ENCODE results near the gene SLC35E4. TPM values are rescaled to one million over a fixed set of nuclear protein-coding genes. Genes with fewer than 3 reads are reported as not detected.
"Not testable (repeated sequence)": the region's sequence is repeated elsewhere in the genome, so short reads cannot be mapped to it uniquely, and the experiment has no call there.

SLC35E4 gene
- total RNA-seq, 1 donor from 2014 or later: 22.8 TPM

DNA sequence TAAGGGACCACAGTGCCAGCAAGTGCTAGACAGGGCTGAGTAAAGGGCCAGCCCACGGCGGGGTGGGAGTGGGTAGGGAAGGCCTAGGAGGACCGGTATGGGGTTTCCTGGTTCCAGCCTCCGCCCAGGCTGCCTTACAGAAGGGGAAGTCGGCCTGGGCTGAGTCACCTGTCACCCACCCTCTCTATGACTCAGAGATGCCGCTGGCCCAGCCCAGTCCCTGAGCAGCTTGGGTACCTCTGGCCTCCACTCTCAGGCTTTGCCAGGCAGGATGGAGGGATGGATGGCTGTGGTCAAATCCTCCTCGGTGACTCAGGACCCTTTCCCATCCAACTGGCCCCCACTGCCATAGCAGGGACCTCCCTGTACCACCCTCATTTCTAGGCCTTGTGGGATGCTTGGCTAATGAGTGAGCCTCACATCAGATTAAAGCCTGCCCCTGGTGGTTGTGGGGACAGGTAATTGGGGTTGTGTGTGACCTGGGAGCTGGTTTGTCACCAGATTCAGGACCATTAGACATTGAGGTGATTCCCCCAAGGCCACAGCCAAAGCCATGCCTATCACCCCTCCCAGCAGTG lies 13.9 kb downstream of the SLC35E4 start:
- peak; percentile 81 to 91 for DNase-seq (ENCODE audit: low read depth in 2 of 2)

DNA sequence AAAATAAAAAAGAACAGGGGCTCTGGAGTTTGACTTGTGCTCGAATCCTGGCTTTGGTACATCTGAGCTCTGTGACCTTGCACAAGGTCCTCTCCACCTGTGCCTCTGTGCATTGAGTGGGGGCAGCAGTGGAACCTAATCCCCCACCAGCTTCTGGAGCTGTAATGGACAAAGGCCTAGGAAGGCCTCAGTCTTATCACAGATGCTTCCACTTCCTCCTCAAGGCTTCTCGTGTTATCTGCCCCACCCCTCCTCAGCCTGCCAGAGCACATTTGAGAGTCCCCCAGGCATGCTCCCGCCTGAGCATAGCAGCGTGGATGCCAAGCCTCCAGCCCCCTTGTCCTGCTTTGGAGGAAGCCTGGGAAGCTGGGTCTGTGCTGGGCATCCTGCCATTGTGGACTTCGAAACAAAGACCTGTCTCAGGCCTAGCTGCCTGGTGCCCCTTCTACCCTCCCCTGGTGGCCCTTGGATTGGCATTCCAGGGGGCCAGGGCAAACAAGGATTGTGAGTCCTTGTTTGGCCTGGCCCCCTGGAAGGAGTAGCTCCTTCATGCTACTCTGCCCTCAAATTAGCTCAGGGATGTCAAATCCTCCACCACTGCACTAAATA lies 15.0 kb downstream of the SLC35E4 start:
- peak; percentile 19 to 26 for DNase-seq (ENCODE audit: low read depth in 2 of 2)

DNA sequence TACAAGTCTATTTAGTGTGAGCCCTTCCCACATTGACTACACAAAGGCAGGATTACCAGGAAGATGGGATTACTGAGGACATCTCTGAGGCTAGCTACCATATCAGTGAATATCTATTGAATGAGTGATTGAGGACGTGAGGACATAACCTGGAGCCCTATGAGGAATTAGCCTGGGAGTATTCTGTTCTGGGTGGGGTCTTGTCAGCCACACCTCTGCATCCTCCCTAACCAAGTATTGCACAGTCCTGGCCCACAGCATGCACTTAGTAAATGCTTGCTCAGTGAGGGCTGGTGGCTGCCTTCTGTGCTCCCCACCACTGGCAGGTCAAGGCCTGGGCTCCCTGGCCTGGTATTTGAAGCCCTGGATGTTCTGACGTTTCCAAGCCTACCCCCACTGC lies 17.3 kb downstream of the SLC35E4 start:
- no peak for DNase-seq (ENCODE audit: low read depth in 2 of 2)

DNA sequence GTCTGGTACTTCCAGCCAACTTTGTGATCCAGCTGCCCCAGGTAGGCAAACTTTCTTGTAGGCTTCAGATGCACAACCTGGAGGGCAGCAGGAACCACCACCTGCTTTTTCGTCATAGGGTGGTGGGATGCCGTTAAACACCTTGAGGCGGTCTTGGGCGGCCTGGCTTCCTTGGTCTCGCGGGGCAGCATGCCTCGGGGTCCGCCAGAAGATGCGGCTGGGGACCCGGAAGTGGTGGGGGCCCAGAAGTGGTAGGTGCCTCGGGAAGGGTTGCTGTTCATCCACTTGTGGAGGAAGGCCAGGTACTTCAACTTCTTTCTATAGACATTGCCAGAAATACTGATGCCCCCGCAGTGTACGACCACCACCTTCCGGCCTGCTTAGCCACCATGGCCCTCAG lies 18.8 kb downstream of the SLC35E4 start:
- DNase-seq (ENCODE audit: low read depth in 2 of 2): no peak

DNA sequence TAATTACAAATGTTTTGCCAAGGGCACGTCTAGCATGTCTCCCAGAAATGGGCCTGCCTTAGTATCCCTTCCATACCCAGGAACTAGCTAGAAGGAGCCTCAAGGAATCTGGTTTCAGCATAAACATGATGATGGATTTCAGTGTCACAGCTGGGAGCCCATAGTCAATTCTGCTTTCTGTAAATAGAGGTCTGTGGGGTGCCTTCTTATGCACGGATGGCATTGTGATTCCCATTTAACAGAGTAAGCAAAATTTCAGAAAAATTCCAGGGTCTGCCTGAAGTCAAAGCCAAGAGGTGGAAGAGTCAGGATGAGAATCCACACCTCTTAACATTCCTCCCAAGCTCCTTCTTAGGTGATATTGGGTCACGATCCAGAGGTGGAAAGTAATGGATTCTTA lies 20.0 kb downstream of the SLC35E4 start:
- no peak for DNase-seq (ENCODE audit: low read depth in 2 of 2)

DNA sequence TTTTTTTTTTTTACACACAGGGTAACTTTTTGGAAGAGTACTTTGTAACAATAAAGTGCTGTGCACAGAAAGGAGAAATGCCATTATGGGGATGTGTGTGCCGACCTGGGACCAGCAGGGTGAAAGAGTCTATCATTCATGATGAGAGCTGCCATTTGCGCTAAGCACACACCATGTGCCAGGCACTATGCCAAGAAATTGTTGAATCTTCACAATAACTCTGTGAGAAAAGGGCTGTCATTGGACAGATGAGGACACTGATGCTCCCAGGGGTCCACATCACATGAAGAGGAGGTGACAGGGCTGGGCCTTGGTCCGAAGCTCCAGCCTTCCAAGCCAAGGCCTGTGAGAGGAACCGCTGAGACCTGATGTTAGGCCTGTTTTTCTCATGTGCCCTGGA lies 26.5 kb downstream of the SLC35E4 start:
- peak in 1 of 2 donors; percentile 31 for DNase-seq (ENCODE audit: low read depth in 2 of 2)

DNA sequence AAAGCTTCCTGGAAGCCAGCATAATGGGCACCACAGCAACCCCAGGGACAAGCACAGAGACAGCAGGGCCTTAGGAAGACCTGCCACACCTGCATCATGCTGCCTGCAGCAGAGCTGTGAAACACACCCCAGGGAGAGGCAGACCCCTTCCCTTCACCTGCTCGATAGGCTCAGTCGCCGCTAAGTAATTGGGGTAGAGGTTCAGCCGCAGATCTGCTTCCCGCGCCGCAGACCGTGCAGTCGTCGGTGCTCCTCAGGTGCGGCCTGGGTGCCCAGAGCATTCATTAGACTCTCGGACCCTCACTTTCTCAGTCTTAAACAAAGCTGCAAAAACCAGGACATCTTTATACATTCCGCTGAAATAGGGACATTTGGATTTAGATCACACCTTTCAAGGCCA lies 29.2 kb downstream of the SLC35E4 start:
- DNase-seq (ENCODE audit: low read depth in 2 of 2): no peak

DNA sequence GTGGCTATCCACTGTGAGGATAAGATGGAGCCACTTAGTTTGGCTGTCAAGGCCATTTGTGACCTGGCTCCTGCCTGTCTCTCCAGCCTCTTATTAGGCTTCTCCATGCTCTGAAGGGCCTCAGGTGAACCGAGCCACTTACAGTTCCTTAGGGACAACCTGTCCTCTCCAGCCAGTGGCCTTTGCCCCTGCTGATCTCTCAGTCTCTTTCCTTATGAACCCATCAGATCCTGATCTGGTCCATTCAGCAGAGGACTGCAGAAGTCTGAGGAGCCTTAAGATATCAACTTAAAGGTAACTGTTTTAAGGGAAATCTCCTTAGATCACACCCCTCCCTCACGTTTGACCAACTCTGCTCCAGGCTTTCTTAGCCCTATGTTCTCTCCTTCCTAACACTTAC lies 29.7 kb downstream of the SLC35E4 start:
- no peak for DNase-seq (ENCODE audit: low read depth in 2 of 2)

DNA sequence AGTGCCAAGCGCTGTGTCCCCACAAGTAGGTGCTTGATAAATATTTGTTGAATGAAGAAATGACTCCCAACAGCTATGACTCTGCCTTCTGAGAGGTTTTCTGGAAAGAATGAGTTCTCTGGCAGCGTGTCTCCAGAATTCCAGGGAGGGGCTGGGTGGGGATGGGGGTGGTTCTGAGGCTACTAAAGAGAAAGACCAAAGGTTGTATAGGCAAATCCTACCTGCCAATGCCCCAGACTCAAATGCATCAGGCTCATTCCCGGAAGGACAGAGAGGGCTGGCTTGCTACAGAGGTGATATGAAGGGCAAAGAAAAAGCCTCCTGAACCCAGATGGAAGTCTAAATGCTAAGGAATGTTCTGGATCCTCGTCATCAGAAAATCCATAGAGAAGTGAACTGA lies 30.2 kb downstream of the SLC35E4 start:
- DNase-seq (ENCODE audit: low read depth in 2 of 2): no peak

DNA sequence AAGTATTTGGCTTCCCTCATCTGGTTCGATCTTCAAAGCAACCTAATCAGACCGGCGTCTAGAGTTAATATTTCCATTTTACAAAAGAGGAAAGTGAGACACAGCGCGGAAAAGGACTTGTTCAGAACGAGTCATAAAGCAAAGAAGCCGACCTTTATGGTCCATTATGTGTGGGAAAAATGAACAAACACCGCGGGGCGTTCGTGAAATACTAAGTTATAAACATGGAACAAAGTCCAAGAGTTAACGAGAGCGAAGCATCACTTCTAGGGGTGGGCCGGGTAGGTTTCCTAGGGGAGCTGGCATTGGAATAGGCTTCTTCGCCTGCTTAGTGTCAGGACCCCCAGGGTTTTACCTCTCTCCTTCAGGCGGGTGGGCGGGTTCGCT lies 31.5 kb downstream of the SLC35E4 start:
- peak; percentile 20 to 24 for DNase-seq (ENCODE audit: low read depth in 2 of 2)

DNA sequence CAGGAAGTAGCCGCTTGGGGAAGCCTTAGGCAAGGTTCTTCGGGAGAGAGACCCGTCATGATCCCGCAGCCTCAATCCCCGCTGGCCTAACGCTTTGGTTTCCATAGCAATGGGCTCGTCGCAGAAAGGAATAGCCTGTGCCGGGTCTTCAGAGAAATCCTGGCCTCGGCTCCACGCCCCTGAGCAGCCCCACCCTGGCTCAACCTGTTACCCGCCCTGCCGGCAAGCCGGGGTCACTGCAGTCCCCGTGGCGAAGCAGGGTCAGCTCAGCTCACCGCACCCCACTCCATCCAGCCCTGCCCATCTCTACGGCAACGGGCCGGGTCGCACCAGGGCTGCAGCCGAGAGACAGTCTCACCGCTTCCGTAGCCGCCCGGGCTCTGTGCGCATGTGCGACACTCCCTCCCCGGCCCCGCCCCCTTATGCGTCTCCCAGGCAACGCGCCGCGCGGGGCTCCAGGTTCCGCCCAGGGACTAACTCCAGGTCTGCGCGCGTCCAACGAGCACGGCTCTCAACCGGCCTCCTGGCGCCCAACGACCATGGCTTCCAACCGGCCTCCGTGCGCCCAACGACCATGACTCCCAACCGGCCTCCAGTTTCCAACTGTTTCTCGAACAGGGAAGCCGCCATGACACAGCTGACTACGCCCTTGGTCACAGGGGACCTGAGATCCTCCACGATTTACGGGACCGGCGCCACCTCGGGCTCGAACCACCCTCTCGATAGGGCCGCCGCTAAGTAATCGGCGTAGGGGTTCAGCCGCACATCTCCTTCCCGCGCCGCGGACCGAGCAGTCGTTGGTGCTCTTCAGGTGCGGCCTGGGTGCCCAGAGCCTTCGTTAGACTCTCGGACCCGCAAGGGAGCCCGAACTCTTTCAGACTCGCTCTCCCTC lies 32.2 kb downstream of the SLC35E4 start, which contains the start of gene DUSP18:
Gene DUSP18 (minus strand): TSS at position 382 of the 892 bp plus-strand sequence. CDS start 3,872 bp downstream, outside the sequence.
- peak; percentile 93 to 94 for DNase-seq (ENCODE audit: low read depth in 2 of 2)

DNA sequence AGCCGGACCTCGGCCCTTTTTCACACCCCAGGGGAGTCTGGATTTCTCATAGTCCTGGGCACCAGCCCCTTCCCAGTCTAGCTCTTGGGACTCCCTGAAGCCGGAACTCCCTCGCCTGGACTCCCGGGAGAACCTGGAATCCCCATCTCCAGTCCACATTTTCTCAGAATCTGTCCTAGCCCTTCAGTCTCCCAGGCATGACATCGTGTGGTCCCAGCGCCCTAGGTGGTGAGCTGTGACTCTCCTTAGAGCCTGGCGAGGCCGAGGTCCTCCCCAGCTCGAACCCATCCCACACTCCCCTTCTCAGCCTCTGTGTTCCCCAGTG lies 32.8 kb downstream of the SLC35E4 start:
- no peak for DNase-seq (ENCODE audit: low read depth in 2 of 2)

DNA sequence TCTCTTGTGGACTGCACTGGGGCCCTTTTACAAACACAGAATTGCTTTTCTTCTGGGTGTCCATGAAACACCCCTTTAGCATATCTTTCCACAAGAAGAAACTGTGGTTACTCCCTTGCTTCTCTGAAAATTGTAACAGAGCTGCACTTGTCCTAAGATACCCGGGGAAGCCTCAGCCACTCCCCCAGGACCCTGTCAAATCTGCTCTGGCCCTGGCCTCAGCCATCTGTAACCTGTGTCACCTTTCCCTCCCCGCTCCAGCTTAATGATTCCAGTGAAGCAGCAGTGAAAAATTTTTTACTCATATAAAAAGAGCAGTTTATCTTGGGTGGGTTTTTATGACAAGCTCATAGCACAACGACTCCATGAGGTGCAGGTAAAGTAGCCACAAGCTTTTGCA lies 35.5 kb downstream of the SLC35E4 start:
- DNase-seq (ENCODE audit: low read depth in 2 of 2): no peak

DNA sequence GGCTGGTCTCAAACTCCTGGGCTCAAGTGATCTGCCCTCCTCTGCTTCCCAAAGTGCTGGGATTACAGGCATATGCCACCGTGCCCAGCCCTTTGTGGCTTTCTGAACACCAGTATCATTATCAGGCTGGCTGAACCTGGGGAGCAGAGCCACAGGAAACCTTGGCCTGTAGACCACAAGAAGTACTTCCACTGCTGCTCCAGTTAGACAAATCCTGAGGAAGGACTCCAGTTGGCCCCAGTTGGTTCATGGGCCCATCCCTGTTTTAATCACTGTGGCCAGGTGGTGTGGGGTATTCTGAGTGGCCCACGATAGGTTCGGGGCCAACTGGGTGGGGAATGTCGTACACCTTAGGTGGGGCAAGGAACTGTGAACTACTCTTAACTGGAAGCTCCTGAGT lies 37.6 kb downstream of the SLC35E4 start:
- no peak for DNase-seq (ENCODE audit: low read depth in 2 of 2)

DNA sequence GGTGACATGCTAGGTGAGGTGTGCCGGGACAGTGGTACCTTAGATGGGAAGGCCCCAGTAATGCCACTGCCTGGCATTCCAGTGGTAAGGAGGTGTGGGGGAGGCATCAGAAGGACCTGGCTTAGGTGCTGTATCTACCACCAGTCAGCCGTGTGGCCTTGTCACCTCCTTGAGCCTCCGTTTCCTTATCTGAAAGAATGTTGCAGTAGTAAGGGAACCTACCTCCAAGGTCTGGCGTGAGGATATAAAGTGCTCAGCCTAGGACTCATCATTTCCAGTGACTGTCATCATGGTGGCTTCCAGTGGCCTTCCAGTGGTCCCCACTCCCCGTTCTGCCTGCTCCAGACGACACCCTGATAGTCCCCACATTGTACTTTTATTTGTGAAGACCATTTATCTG lies 38.9 kb downstream of the SLC35E4 start:
- no peak for DNase-seq (ENCODE audit: low read depth in 2 of 2)

DNA sequence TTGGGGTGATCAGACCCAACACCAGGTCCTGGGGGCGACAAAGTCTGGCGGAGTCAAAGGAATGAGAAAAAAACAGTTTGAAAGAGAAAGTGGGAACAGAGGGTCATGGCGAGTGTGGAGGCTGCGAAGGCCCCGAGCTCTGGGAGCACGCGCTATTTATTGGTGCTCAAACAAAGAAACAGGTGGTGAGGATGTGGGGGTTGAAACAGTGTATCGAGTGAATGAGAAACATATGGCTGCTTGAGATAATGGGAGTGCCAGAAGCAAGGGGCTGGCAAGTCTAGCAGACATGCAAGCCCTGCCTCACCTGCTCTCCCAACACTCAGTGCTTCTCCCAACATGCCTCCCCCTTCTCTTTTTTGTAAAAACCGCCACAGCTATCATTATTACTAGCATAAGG lies 39.9 kb downstream of the SLC35E4 start:
- DNase-seq (ENCODE audit: low read depth in 2 of 2): no peak

DNA sequence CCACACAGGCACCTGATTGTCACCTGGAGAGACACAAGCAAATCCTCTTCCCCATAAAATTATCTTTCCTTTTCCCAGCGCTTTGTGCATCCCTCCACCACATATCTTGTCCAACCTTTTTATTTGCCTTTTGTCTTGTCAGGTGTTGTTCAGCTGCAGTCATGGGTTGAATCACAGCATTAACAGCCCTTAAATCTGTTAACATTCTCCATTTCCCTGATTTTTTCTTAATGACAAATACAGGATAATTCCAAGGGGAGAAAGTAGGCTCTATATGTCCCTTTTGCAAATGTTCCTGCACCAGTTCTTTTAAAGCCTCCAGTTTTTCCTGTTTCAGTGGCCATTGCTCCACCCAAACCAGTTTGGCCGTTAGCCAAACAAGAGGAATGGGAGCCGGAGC lies 41.0 kb downstream of the SLC35E4 start:
- not testable (repeated sequence) for DNase-seq (ENCODE audit: low read depth in 2 of 2)

DNA sequence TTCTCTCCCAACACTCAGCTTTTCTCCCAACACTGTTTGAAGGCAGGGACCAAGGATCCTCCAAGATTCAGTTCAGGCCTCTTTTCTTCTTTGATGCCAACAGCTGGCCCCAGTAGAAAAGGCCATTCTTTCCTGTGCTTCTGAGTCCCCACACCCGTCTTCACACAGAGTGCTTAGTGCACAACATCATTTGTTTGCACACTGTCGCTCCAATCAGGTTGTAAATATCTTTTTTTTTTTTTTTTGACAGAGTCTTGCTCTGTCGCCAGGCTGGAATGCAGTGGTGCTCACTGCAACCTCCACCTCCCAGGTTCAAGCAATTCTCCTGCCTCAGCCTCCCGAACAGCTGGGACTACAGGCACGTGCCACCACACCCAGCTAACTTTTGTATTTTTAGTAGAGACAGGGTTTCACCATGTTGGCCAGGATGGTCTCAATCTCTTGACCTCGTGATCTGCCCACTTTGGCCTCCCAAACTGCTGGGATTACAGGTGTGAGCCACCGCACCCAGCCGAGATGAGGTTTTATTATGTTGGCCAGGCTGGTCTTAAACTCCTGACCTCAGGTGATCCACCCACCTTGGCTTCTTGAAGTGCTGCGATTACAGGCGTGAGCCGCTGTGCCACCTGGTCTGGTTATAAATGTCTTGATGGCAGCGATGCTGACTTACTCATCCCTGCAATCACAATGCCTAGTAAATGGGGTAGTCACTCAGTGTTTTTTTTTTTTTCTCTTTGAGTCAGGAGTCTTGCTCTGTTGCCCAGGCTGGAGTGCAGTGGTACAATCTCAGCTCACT lies 44.5 kb downstream of the SLC35E4 start:
- not testable (repeated sequence) for DNase-seq (ENCODE audit: low read depth in 2 of 2)

DNA sequence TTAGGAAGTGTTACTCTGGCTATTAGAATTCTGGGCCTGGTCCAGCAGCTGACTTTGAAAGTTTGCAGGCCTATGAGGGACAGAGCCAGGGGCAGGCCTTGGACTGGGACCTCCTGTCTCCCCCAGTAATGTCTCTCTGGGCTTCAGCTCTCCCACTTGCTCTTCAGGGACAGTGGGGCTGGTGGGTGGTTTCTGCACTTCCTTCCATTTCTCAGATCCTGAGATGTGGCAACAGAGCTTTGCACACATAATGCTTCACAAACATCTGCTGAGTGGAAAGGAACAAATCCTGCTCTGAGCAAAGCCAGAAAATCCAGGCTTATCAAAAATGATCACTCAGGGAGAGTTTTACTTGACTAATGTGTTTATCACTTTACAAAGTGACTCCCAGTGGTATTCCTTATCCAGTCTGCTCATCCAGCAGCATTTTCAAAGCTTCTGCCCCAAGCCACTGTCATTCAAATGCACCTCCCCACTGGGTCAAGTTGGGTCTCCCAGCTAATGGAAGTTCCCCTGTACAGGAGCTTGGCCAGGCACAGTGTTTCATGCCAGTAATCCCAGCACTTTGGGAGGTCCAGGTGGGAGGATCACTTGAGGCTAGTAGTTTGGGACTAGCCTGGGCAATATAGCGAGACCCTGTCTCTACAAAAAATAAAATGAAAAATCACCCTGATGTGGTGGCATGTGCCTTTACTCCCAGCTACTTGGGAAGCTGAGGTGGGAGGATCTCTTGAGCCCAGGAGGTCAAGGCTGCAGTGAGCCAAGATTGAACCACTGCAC lies 45.6 kb downstream of the SLC35E4 start:
- no peak for DNase-seq (ENCODE audit: low read depth in 2 of 2)

DNA sequence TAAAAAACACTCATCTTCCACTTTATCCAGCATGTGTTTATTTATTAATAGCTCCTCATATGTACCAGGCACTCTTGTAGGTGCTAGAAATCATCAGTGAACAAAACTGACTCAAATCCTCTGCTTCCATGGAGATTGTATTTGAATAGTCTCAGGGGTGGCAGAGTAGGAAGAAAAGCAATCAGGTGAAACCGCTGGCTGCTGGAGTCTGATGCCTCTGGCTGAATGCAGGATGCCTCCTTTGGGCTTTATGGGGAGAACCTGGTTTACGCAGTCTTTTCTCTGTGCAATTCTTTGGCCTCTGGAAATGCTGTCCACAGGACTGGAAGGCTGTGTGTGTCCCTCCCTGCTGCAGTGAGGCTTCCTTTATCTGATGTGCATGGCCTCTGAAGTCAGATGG lies 46.2 kb downstream of the SLC35E4 start:
- no peak for DNase-seq (ENCODE audit: low read depth in 2 of 2)

DNA sequence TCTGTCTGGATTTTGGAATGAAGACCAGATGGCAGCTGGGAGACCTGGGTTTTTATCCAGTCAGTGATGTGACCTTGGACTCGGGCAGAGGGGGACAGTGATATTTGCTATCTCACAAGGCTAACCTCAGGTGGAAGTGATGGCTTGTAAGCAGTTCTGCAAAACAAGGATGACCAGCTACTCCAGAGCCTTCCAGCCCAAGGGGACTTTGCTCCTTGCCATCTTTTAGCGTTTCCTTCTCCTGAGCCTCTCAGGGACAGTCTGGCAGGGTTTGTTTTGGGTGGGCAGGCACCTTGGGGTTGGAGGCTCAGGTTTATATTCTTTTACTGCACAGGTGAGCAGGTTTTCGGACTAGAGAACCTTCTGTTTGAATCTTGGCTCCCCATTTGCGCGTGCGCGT lies 49.6 kb downstream of the SLC35E4 start:
- no peak for DNase-seq (ENCODE audit: low read depth in 2 of 2)

Measured in lung microvascular endothelial cell (primary cell).